Brain pericyte (primary cell): Measurements from ENCODE around the gene MCF2L2.

Experiments used
- DNase-seq: peaks from one replicate; pipeline ENCODE4 v3.0.0-alpha.2; 2012; ENCODE audit warnings: low read depth, low spot score

The MCF2L2 gene

GRCh38 chr3:183369627-183370026, 58.8 kb downstream of the MCF2L2 start:
- no peak for DNase-seq

- DNase-seq = no peak
These were observed 59.3 kb downstream of the MCF2L2 start for GRCh38 chr3:183369117-183369516.

- no peak for DNase-seq
These were observed 67.3 kb downstream of the MCF2L2 start for GRCh38 chr3:183360971-183361624.

- DNase-seq = no peak
These were observed 69.4 kb downstream of the MCF2L2 start for GRCh38 chr3:183359036-183359435.

- no peak for DNase-seq
These were observed 70.8 kb downstream of the MCF2L2 start for GRCh38 chr3:183357564-183358079.

- no peak for DNase-seq
These were observed 71.5 kb downstream of the MCF2L2 start for GRCh38 chr3:183356920-183357319.

GRCh38 chr3:183354874-183355273, 73.5 kb downstream of the MCF2L2 start:
- DNase-seq = no peak

- no peak for DNase-seq
These were observed 74.0 kb downstream of the MCF2L2 start for GRCh38 chr3:183354325-183354831.

GRCh38 chr3:183353421-183353820, 75.0 kb downstream of the MCF2L2 start:
- no peak for DNase-seq

GRCh38 chr3:183350164-183350563, 78.3 kb downstream of the MCF2L2 start:
- no peak for DNase-seq

- DNase-seq = no peak
These were observed 78.8 kb downstream of the MCF2L2 start for GRCh38 chr3:183349421-183350157.

- no peak for DNase-seq
These were observed 85.6 kb downstream of the MCF2L2 start for GRCh38 chr3:183342824-183343223.

GRCh38 chr3:183341545-183342288, 86.7 kb downstream of the MCF2L2 start:
- DNase-seq = no peak

GRCh38 chr3:183340222-183340621, 88.2 kb downstream of the MCF2L2 start:
- DNase-seq = no peak

- DNase-seq = no peak
These were observed 88.8 kb downstream of the MCF2L2 start for GRCh38 chr3:183339461-183340086.

- DNase-seq = no peak
These were observed 89.9 kb downstream of the MCF2L2 start for GRCh38 chr3:183338520-183338919.

- no peak for DNase-seq
These were observed 95.9 kb downstream of the MCF2L2 start for GRCh38 chr3:183332487-183332886.

GRCh38 chr3:183331498-183331897, 96.9 kb downstream of the MCF2L2 start:
- DNase-seq = no peak

GRCh38 chr3:183330881-183331280, 97.5 kb downstream of the MCF2L2 start:
- DNase-seq = no peak

GRCh38 chr3:183329543-183329942, 98.9 kb downstream of the MCF2L2 start:
- no peak for DNase-seq

GRCh38 chr3:183328823-183329222, 99.6 kb downstream of the MCF2L2 start:
- no peak for DNase-seq

- no peak for DNase-seq
These were observed 100.3 kb downstream of the MCF2L2 start for GRCh38 chr3:183328164-183328563.
